Muscle layer of duodenum (tissue), 2 donors: ENCODE results near the gene SF3B1.
"Not testable (repeated sequence)": the region's sequence is repeated elsewhere in the genome, so short reads cannot be mapped to it uniquely, and the experiment has no call there.

Experiments used
- H3K27ac ChIP-seq: one replicate; pipeline ENCODE4 v1.7.0; 2013; ENCODE audit warnings: mild to moderate bottlenecking, low read length
- H3K27me3 ChIP-seq: one replicate; pipeline ENCODE4 v1.7.0; 2013; ENCODE audit warnings: low read depth, mild to moderate bottlenecking, control low read depth, low read length
- H3K36me3 ChIP-seq, 2 donors: one replicate each; pipeline ENCODE4 v1.7.0; 2013; ENCODE audit warnings: low read length in 2 of 2, control low read depth in 1 of 2, mild to moderate bottlenecking in 1 of 2; ENCODE audit not compliant: insufficient read depth in 2 of 2, control insufficient read depth in 1 of 2
- H3K4me1 ChIP-seq, 2 donors: one replicate each; pipeline ENCODE4 v1.7.0; 2013; ENCODE audit warnings: low read length in 2 of 2, mild to moderate bottlenecking in 2 of 2, control low read depth in 1 of 2, moderate library complexity in 1 of 2; ENCODE audit not compliant: insufficient read depth in 2 of 2, control insufficient read depth in 1 of 2
- H3K4me3 ChIP-seq, 2 donors: one replicate each; pipeline ENCODE4 v1.7.0; 2013; ENCODE audit warnings: low read length in 2 of 2, low read depth in 1 of 2, mild to moderate bottlenecking in 1 of 2
- H3K9me3 ChIP-seq, 2 donors: one replicate each; pipeline ENCODE4 v1.7.0; 2013; ENCODE audit warnings: low read length in 2 of 2, control low read depth in 1 of 2, mild to moderate bottlenecking in 1 of 2; ENCODE audit not compliant: control insufficient read depth in 1 of 2
- donor health status: healthy.

Gene SF3B1

DNA sequence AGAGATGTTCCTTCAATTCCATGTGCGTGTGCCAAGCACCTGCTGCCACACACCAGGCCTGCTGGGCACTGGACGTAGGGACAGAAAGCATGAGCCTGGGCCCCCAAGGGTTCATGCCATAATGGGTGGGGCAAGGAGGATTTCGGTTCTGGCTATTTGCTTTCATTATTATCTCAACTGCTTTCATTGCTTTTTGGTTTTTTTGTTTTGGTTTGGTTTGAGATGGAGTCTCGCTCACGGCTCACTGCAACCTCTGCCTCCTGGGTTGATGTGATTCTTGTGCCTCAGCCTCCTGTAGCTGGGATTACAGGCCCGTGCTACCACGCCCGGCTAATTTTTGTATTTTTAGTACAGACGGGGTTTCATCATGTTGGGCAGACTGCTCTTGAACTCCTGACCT lies 57.2 kb downstream of the SF3B1 start:
- Histone ChIP-seq H3K4me1 (peaks cover 0 to 4% of the 10 kb centered on the region in 2 donors), H3K27me3 (no peaks in the 10 kb centered on the region), H3K9me3 (no peaks in the 10 kb centered on the region), H3K4me3 (no peak overlapping the region), H3K27ac (no peak overlapping the region), H3K36me3 (no peaks in the 10 kb centered on the region)

DNA sequence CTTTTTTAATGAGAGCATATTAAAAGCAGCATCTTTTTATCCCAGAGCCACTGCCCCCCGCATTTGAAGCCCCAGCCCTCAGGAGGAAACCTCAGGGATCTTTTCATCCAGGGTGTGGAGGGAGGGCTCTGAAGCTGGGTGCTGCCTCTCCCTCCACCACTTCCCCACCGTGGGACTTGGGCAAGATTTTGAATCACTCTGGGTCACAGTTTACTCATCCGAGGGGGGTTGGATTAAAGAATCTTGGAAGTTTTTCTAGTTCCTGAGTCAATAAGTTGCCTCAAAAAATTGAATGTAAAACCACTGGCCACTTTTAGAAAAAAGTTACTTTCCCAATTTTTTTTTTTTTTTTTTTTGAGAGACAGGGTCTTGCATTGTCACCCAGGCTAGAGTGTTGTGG lies 62.2 kb downstream of the SF3B1 start:
- H3K9me3 ChIP-seq, result no peaks in the 10 kb centered on the region
- no peak overlapping the region for H3K4me3 ChIP-seq
- H3K4me1 ChIP-seq, result no peaks in the 10 kb centered on the region
- no peaks in the 10 kb centered on the region for H3K36me3 ChIP-seq
- H3K27me3 ChIP-seq, result no peaks in the 10 kb centered on the region
- H3K27ac ChIP-seq, result no peak overlapping the region

GRCh38 chr2:197370664-197371063 lies 64.2 kb downstream of the SF3B1 start:
- H3K4me1 ChIP-seq, H3K36me3 ChIP-seq, H3K9me3 ChIP-seq, H3K4me3 ChIP-seq, H3K27me3 ChIP-seq, H3K27ac ChIP-seq: not testable (repeated sequence)

- no peaks in the 10 kb centered on the region for H3K9me3 ChIP-seq
- H3K36me3 ChIP-seq, result no peaks in the 10 kb centered on the region
- no peaks in the 10 kb centered on the region for H3K27me3 ChIP-seq
- H3K4me1 ChIP-seq, result no peaks in the 10 kb centered on the region
- H3K4me3 ChIP-seq, result no peak overlapping the region
- H3K27ac ChIP-seq, result no peak overlapping the region
Observed at GRCh38 chr2:197369933-197370320, 64.9 kb downstream of the SF3B1 start.

DNA sequence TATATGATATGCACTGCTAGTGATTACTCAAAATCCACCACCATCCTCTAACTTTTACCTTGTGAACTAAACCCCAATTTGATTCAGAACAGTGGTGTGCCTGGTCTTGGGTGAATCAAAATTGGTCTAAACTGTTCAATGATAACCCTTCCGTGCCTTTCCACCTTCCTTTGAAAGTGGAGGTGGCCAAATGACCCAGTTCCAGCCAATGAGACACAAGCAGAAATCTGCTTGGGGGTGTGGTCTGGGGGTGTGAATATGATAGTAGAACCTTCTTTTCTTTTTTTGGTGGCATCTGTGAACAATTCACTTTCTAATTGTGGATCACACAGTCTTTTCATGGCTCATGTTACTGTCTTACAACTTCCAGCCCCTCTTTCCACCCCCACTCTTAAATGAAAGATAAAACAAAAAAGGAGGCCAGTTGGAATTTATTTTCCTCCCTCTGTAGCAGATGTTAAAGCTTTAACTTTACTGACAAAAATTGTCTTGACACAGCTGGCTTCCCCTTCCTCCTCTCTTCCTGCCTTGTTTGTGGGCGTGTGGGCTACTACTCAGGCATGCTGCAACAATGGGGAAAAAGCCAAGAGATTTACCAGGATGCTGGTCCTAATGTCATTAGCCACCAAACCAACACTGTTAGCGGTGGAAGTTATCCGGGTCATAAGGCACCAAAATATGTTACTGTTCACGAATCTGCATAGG lies 65.4 kb downstream of the SF3B1 start:
- Histone ChIP-seq H3K27ac (no peak overlapping the region), H3K4me3 (no peak overlapping the region), H3K4me1 (no peaks in the 10 kb centered on the region), H3K36me3 (no peaks in the 10 kb centered on the region), H3K27me3 (no peaks in the 10 kb centered on the region), H3K9me3 (no peaks in the 10 kb centered on the region)

DNA sequence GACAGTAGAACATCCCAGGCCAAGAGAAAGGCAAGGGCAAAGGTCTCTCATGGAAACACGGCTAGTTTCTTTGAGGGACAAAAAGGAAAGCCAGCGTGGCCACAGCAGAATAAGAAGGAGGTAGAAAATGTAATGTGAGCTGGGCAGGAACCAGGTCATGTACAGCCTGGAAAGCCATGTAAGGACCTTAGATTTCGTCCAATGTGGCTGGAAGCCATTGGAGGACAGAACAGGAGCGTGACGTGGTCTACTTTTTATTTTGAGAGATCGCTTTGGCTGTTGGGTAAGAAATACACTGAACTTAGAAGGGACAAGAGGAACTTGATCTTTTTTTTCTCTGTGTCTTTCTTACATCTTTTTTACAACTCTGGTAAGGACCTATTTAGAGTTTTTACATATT lies 66.4 kb downstream of the SF3B1 start:
- Histone ChIP-seq H3K4me1 (no peaks in the 10 kb centered on the region), H3K4me3 (no peak overlapping the region), H3K9me3 (no peaks in the 10 kb centered on the region), H3K27ac (no peak overlapping the region), H3K36me3 (no peaks in the 10 kb centered on the region), H3K27me3 (no peaks in the 10 kb centered on the region)

DNA sequence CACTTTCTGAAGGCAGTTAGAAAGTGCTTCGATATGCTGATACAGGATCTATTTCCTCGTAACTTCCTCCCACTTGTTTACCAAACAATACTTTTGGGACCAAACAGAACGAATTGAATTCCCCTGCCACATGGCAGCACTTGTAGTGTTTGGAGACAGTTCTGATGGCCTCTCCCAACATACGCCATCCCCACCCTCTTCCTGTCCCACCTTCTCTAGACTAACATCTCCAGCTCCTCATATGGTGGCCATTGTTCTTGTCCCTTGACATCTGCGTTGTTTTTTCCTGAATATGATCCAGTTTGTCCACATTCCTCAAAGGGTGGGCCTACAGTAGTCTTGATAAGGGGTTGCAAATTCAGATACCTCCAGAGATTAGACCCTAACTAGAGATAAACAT lies 70.8 kb downstream of the SF3B1 start:
- Histone ChIP-seq H3K27me3 (no peaks in the 10 kb centered on the region), H3K36me3 (no peaks in the 10 kb centered on the region), H3K27ac (no peak overlapping the region), H3K4me3 (no peak overlapping the region), H3K4me1 (no peaks in the 10 kb centered on the region), H3K9me3 (no peaks in the 10 kb centered on the region)

DNA sequence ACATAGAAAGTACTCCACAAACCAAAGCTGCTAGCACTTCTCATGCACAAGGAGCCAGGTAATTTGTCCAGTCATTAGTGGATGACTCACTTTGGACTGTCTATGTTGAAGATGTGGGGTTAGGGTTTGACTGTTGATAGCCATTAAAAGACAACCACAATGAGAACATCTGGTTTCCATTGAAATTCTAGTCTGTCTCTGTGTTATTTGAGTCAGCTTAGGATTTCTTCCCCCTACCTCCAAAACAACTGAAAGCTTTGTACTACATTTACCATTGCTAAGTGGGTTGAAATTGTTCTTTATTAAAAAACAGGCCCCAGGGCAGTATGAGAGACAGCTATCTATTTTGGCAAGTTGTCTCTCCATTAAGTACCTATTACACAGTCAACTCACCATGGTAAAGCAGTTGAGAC lies 74.1 kb downstream of the SF3B1 start:
- no peak overlapping the region for H3K27ac ChIP-seq
- H3K4me1 ChIP-seq, result no peaks in the 10 kb centered on the region
- no peaks in the 10 kb centered on the region for H3K9me3 ChIP-seq
- no peak overlapping the region for H3K4me3 ChIP-seq
- no peaks in the 10 kb centered on the region for H3K27me3 ChIP-seq
- no peaks in the 10 kb centered on the region for H3K36me3 ChIP-seq

- H3K4me3 ChIP-seq, result no peak overlapping the region
- H3K9me3 ChIP-seq, result no peaks in the 10 kb centered on the region
- H3K27me3 ChIP-seq, result no peaks in the 10 kb centered on the region
- H3K4me1 ChIP-seq, result no peaks in the 10 kb centered on the region
- no peak overlapping the region for H3K27ac ChIP-seq
- no peaks in the 10 kb centered on the region for H3K36me3 ChIP-seq
Observed at GRCh38 chr2:197359859-197360258, 75.0 kb downstream of the SF3B1 start.

DNA sequence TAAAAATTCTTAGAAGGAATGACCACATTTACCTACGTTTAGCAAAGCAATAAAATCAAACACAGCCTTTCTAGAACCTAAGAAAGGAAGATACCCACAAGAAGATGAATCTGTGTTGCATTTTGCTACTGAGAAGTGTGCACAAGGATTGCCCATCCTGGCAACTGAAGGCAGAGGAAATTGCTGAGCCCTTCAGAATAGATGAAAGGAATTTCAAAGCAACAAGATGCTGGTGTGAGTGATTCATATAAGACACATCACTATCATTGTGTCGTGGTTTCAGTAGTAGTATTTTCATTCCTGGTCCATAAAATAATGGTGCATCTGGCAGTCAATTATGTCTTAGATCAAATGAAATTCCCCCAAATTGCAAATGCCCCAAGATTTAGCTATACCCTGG lies 75.9 kb downstream of the SF3B1 start:
- Histone ChIP-seq H3K9me3 (no peaks in the 10 kb centered on the region), H3K4me3 (no peak overlapping the region), H3K27me3 (no peaks in the 10 kb centered on the region), H3K4me1 (no peaks in the 10 kb centered on the region), H3K36me3 (no peaks in the 10 kb centered on the region), H3K27ac (no peak overlapping the region)

GRCh38 chr2:197357986-197358385 lies 76.8 kb downstream of the SF3B1 start:
- Histone ChIP-seq H3K4me3 (no peak overlapping the region), H3K27me3 (no peaks in the 10 kb centered on the region), H3K36me3 (no peaks in the 10 kb centered on the region), H3K9me3 (no peaks in the 10 kb centered on the region), H3K4me1 (no peaks in the 10 kb centered on the region), H3K27ac (no peak overlapping the region)

DNA sequence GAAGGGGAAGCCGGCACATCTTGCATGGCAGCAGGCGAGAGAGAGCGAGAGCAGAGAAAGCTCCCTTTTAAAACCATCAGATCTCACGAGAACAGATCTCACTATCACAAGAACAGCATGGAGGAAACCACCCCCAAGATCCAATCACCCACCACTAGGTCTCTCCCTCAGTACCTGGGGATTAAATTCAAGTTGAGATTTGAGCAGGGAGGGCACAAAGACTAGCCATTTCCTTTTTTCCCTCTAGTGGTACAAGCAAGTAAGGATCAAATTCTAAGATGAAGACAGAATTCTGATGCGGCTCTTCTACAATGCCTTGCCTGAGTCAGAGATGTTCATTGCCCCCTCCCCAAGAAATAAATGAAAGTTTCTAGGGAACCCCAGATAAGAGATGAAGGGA lies 78.7 kb downstream of the SF3B1 start:
- no peaks in the 10 kb centered on the region for H3K36me3 ChIP-seq
- H3K27ac ChIP-seq, result no peak overlapping the region
- no peak overlapping the region for H3K4me3 ChIP-seq
- H3K4me1 ChIP-seq, result no peaks in the 10 kb centered on the region
- H3K9me3 ChIP-seq, result no peaks in the 10 kb centered on the region
- no peaks in the 10 kb centered on the region for H3K27me3 ChIP-seq
